ENCODE results near the gene DNAAF2. TPM values are rescaled to one million over a fixed set of nuclear protein-coding genes. Genes with fewer than 3 reads are reported as not detected.
"Not testable (repeated sequence)": the region's sequence is repeated elsewhere in the genome, so short reads cannot be mapped to it uniquely, and the experiment has no call there.

DNAAF2 gene
- total RNA-seq, 1 donor = 8.3 TPM

- H3K9me3 ChIP-seq (ENCODE audit: low read depth, low read length) = no peaks in the 10 kb centered on the region
- peak overlapping the region; percentile 92 for H3K4me3 ChIP-seq (ENCODE audit: low read length)
- H3K27me3 ChIP-seq (ENCODE audit: insufficient read depth, low read length) = no peaks in the 10 kb centered on the region
- peaks cover 43% of the 10 kb centered on the region for H3K4me1 ChIP-seq (ENCODE audit: insufficient read depth, low read length)
Observed at GRCh38 chr14:49633640-49634546, 1.2 kb downstream of the DNAAF2 start.

GRCh38 chr14:49623941-49624839 is 10.9 kb downstream of the DNAAF2 start:
- Histone ChIP-seq H3K4me3 (ENCODE audit: low read length) (no peak overlapping the region), H3K4me1 (ENCODE audit: insufficient read depth, low read length) (peaks cover 35% of the 10 kb centered on the region), H3K9me3 (ENCODE audit: low read depth, low read length) (no peaks in the 10 kb centered on the region), H3K27me3 (ENCODE audit: insufficient read depth, low read length) (no peaks in the 10 kb centered on the region)

- no peaks in the 10 kb centered on the region for H3K9me3 ChIP-seq (ENCODE audit: low read depth, low read length)
- peaks cover 43% of the 10 kb centered on the region for H3K4me1 ChIP-seq (ENCODE audit: insufficient read depth, low read length)
- no peak overlapping the region for H3K4me3 ChIP-seq (ENCODE audit: low read length)
- H3K27me3 ChIP-seq (ENCODE audit: insufficient read depth, low read length) = no peaks in the 10 kb centered on the region
Observed at GRCh38 chr14:49623387-49623786, 11.7 kb downstream of the DNAAF2 start.

GRCh38 chr14:49622022-49622607 is 12.9 kb downstream of the DNAAF2 start:
- Histone ChIP-seq H3K4me1 (ENCODE audit: insufficient read depth, low read length) (peaks cover 52% of the 10 kb centered on the region), H3K27me3 (ENCODE audit: insufficient read depth, low read length) (no peaks in the 10 kb centered on the region), H3K4me3 (ENCODE audit: low read length) (peak overlapping the region; percentile 98), H3K9me3 (ENCODE audit: low read depth, low read length) (no peaks in the 10 kb centered on the region)

- peaks cover 52% of the 10 kb centered on the region for H3K4me1 ChIP-seq (ENCODE audit: insufficient read depth, low read length)
- H3K27me3 ChIP-seq (ENCODE audit: insufficient read depth, low read length) = no peaks in the 10 kb centered on the region
- H3K4me3 ChIP-seq (ENCODE audit: low read length) = peak overlapping the region; percentile 98
- no peaks in the 10 kb centered on the region for H3K9me3 ChIP-seq (ENCODE audit: low read depth, low read length)
Observed at GRCh38 chr14:49621114-49621881, 13.7 kb downstream of the DNAAF2 start.

GRCh38 chr14:49620182-49621113 is 14.6 kb downstream of the DNAAF2 start, which contains the start of the genes MGAT2 and RPL36AL:
MGAT2 (plus strand) TSS chr14:49620799; CDS start chr14:49621269, 470 bp downstream.
RPL36AL (minus strand) TSS chr14:49620626; CDS start chr14:49619104, 1,522 bp downstream.
- no peaks in the 10 kb centered on the region for H3K27me3 ChIP-seq (ENCODE audit: insufficient read depth, low read length)
- H3K9me3 ChIP-seq (ENCODE audit: low read depth, low read length) = no peaks in the 10 kb centered on the region
- peak within 1 kb of the TSS; percentile 98 for H3K4me3 ChIP-seq (ENCODE audit: low read length)
- H3K4me1 ChIP-seq (ENCODE audit: insufficient read depth, low read length) = peaks cover 52% of the 10 kb centered on the region

- Histone ChIP-seq H3K9me3 (ENCODE audit: low read depth, low read length) (no peaks in the 10 kb centered on the region), H3K4me3 (ENCODE audit: low read length) (peak overlapping the region; percentile 98), H3K4me1 (ENCODE audit: insufficient read depth, low read length) (peaks cover 52% of the 10 kb centered on the region), H3K27me3 (ENCODE audit: insufficient read depth, low read length) (no peaks in the 10 kb centered on the region)
Observed at GRCh38 chr14:49619730-49620129, 15.3 kb downstream of the DNAAF2 start.

GRCh38 chr14:49619273-49619672 is 15.8 kb downstream of the DNAAF2 start:
- H3K4me1 ChIP-seq (ENCODE audit: insufficient read depth, low read length) = peaks cover 49% of the 10 kb centered on the region
- not testable (repeated sequence) for H3K9me3 ChIP-seq (ENCODE audit: low read depth, low read length); H3K27me3 ChIP-seq (ENCODE audit: insufficient read depth, low read length)
- H3K4me3 ChIP-seq (ENCODE audit: low read length) = peak overlapping the region; percentile 98

GRCh38 chr14:49617852-49618519 is 17.1 kb downstream of the DNAAF2 start:
- H3K4me3 ChIP-seq (ENCODE audit: low read length) = no peak overlapping the region

GRCh38 chr14:49615776-49616175 is 19.3 kb downstream of the DNAAF2 start:
- H3K4me1 ChIP-seq (ENCODE audit: insufficient read depth, low read length) = peaks cover 25% of the 10 kb centered on the region
- H3K27me3 ChIP-seq (ENCODE audit: insufficient read depth, low read length) = no peaks in the 10 kb centered on the region
- H3K4me3 ChIP-seq (ENCODE audit: low read length) = no peak overlapping the region
- H3K9me3 ChIP-seq (ENCODE audit: low read depth, low read length) = no peaks in the 10 kb centered on the region

More at GRCh38 chr14:49617852-49618519, 17.1 kb downstream of the DNAAF2 start:
- Histone ChIP-seq H3K27me3 (ENCODE audit: insufficient read depth, low read length) (no peaks in the 10 kb centered on the region), H3K4me1 (ENCODE audit: insufficient read depth, low read length) (peaks cover 39% of the 10 kb centered on the region), H3K9me3 (ENCODE audit: low read depth, low read length) (no peaks in the 10 kb centered on the region)

GRCh38 chr14:49614196-49614595 is 20.8 kb downstream of the DNAAF2 start:
- H3K27me3 ChIP-seq (ENCODE audit: insufficient read depth, low read length) = no peaks in the 10 kb centered on the region
- no peaks in the 10 kb centered on the region for H3K9me3 ChIP-seq (ENCODE audit: low read depth, low read length)
- peaks cover 17% of the 10 kb centered on the region for H3K4me1 ChIP-seq (ENCODE audit: insufficient read depth, low read length)
- no peak overlapping the region for H3K4me3 ChIP-seq (ENCODE audit: low read length)

- Histone ChIP-seq H3K9me3 (ENCODE audit: low read depth, low read length) (no peaks in the 10 kb centered on the region), H3K4me1 (ENCODE audit: insufficient read depth, low read length) (peaks cover 2% of the 10 kb centered on the region), H3K4me3 (ENCODE audit: low read length) (no peak overlapping the region), H3K27me3 (ENCODE audit: insufficient read depth, low read length) (no peaks in the 10 kb centered on the region)
Observed at GRCh38 chr14:49612671-49613070, 22.4 kb downstream of the DNAAF2 start.

GRCh38 chr14:49612251-49612650 is 22.8 kb downstream of the DNAAF2 start:
- no peak overlapping the region for H3K4me3 ChIP-seq (ENCODE audit: low read length)
- H3K9me3 ChIP-seq (ENCODE audit: low read depth, low read length) = no peaks in the 10 kb centered on the region
- H3K27me3 ChIP-seq (ENCODE audit: insufficient read depth, low read length) = no peaks in the 10 kb centered on the region
- H3K4me1 ChIP-seq (ENCODE audit: insufficient read depth, low read length) = no peaks in the 10 kb centered on the region

All from mononuclear cell (primary cell).